Mammary epithelial cell (primary cell): Measurements from ENCODE around the gene CCDC187.

Source experiments
- CTCF ChIP-seq, 2 donors: IDR thresholded peaks in 1 of 2; conservative IDR thresholded peaks in 1 of 2; 2 replicates each; pipeline ENCODE4 v1.5.1; 2011 to 2012; ENCODE audit warnings: inconsistent platforms in 2 of 2, low read length in 2 of 2, mild to moderate bottlenecking in 2 of 2, control low read depth in 1 of 2, low read depth in 1 of 2; ENCODE audit not compliant: insufficient read depth in 1 of 2; ENCODE audit errors: extremely low read depth in 1 of 2
- EZH2 ChIP-seq: IDR thresholded peaks from 2 replicates; pipeline ENCODE4 v1.6.1; 2012; ENCODE audit warnings: low read length, inconsistent platforms, borderline replicate concordance

GRCh38 chr9:136260521-136260920 is 43.4 kb downstream of the CCDC187 start:
- TF ChIP-seq CTCF (conservative IDR thresholded peaks at IDR 0.05 in 1 of 2, IDR thresholded peaks at IDR 0.05 in 1 of 2; ENCODE audit: extremely low read depth in 1 of 2, insufficient read depth in 1 of 2, low read depth in 1 of 2, low read length in 2 of 2) = no peak
- no peak for TF ChIP-seq EZH2
